ENCODE data around the gene ITGA5.

- TF ChIP-seq ISL2 (CRISPR knock-in tag; IDR thresholded peaks at IDR 0.05) (no peak), RBAK (CRISPR knock-in tag; IDR thresholded peaks at IDR 0.05) (no peak), FOXK2 (IDR thresholded peaks at IDR 0.05) (no peak), CEBPB (IDR thresholded peaks at IDR 0.05; ENCODE audit: borderline replicate concordance, low read depth, low read length) (no peak), KDM5A (IDR thresholded peaks at IDR 0.05; ENCODE audit: borderline replicate concordance, low read length) (no peak), ZBTB42 (CRISPR knock-in tag; IDR thresholded peaks at IDR 0.05) (no peak), POLR2AphosphoS5 (IDR thresholded peaks at IDR 0.05; ENCODE audit: low read depth, low read length) (no peak), CAMTA2 (CRISPR knock-in tag; IDR thresholded peaks at IDR 0.05; ENCODE audit: borderline replicate concordance) (no peak), BHLHE40 (IDR thresholded peaks at IDR 0.05; ENCODE audit: low read length) (no peak)
- TF ChIP-seq, protein P1, sequence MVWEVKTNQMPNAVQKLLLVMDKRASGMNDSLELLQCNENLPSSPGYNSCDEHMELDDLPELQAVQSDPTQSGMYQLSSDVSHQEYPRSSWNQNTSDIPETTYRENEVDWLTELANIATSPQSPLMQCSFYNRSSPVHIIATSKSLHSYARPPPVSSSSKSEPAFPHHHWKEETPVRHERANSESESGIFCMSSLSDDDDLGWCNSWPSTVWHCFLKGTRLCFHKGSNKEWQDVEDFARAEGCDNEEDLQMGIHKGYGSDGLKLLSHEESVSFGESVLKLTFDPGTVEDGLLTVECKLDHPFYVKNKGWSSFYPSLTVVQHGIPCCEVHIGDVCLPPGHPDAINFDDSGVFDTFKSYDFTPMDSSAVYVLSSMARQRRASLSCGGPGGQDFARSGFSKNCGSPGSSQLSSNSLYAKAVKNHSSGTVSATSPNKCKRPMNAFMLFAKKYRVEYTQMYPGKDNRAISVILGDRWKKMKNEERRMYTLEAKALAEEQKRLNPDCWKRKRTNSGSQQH (CRISPR knock-in tag; IDR thresholded peaks at IDR 0.05; ENCODE audit: low read depth): no peak
- TF ChIP-seq, protein P2, sequence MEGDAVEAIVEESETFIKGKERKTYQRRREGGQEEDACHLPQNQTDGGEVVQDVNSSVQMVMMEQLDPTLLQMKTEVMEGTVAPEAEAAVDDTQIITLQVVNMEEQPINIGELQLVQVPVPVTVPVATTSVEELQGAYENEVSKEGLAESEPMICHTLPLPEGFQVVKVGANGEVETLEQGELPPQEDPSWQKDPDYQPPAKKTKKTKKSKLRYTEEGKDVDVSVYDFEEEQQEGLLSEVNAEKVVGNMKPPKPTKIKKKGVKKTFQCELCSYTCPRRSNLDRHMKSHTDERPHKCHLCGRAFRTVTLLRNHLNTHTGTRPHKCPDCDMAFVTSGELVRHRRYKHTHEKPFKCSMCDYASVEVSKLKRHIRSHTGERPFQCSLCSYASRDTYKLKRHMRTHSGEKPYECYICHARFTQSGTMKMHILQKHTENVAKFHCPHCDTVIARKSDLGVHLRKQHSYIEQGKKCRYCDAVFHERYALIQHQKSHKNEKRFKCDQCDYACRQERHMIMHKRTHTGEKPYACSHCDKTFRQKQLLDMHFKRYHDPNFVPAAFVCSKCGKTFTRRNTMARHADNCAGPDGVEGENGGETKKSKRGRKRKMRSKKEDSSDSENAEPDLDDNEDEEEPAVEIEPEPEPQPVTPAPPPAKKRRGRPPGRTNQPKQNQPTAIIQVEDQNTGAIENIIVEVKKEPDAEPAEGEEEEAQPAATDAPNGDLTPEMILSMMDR (CRISPR knock-in tag; IDR thresholded peaks at IDR 0.05): no peak
Observed at GRCh38 chr12:54413284-54414190, 5.5 kb downstream of the ITGA5 start.
